NCI-H2196 treated with DMSO at 0.1 percent for 48 hours (cell line): ENCODE data around the gene ERGIC1.
A peak's percentile ranks its signal among the peaks of the same experiment; 100 is the strongest.

Experiments used
- DNase-seq: peaks from one replicate; lab custom pipeline; 2025; ENCODE audit not compliant: unreplicated experiment; lab: John Stamatoyannopoulos, UW

Gene ERGIC1

GRCh38 chr5:172972552-172972951 is 138.5 kb downstream of the ERGIC1 start:
- no peak for DNase-seq

- no peak for DNase-seq
These were observed 139.3 kb downstream of the ERGIC1 start for GRCh38 chr5:172973127-172973916.

DNA sequence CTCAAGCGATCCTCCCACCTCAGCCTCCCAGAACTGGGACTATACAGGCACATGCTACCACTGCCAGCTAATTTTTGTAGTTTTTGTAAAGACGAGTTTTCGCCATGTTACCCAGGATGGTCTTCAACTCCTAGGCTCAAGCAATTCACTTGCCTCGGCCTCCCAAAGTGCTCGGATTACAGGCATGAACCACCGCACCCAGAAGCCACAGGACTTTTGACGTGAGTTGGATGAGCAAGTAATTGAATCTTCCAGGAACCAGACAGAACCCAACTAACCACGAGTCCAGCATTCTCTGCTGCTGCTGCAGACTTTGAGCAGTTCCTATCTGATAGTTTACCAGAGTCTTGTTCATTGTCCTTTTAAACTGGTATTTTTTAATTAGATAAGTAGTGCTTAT is 139.9 kb downstream of the ERGIC1 start:
- DNase-seq, result no peak

GRCh38 chr5:172975289-172975688 is 141.2 kb downstream of the ERGIC1 start:
- DNase-seq, result no peak

DNA sequence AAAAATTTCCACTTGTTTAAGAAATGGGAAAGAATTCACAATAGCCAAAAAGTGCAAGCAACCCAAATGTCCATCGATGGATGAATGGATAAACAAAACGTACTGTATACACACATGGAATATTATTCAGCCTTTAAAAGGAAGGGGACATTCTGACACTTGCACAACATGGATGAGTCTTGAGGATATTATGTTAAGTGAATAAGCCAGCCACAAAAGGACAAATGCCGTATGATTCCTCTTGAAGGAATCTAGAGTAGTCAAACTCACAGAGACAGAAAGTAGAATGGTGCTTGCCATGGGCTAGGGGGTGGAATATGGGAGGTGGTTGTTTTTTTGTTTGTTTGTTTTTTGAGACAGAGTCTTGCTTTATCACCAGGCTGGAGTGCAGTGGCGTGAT is 145.7 kb downstream of the ERGIC1 start:
- no peak for DNase-seq

GRCh38 chr5:172981931-172982330 is 147.9 kb downstream of the ERGIC1 start:
- DNase-seq, result no peak

DNA sequence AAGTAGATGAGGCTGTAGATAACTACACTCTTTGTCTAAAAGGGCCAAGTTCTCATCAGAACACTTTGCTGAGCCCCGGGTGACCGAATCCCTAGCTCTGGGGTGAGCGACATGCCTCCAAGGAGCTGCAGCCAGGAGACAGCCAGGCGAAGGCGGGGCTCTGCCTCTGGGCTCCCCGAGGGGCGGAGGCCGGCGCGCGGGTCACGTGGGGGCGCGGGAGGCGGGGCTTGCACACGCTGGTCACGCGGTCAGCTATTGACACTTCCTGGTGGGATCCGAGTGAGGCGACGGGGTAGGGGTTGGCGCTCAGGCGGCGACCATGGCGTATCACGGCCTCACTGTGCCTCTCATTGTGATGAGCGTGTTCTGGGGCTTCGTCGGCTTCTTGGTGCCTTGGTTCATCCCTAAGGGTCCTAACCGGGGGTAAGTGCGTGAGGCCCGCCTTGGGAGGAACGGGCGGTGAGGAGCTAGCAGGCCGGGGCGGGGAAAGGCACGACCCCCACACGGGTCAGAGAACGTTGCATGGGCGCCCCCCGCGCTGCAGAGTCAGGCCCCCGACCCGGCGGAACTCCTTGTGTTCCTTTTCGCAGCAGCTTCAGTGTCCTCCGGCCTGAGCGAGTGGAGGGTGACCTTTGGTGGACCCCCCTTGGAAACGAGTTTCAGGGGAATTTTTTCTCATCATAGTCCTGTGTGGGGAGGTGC is 149.6 kb downstream of the ERGIC1 start, which contains the start of gene ATP6V0E1:
Gene ATP6V0E1, plus strand, starts transcription at position 230 of the 702 bp plus-strand sequence. Its CDS starts 90 bp downstream, at position 320.
- peak; percentile 84 for DNase-seq

- peak; percentile 46 for DNase-seq
These were observed 150.3 kb downstream of the ERGIC1 start for GRCh38 chr5:172984244-172984953.

GRCh38 chr5:172985596-172985995 is 151.5 kb downstream of the ERGIC1 start:
- DNase-seq, result no peak

GRCh38 chr5:172988276-172988675 is 154.2 kb downstream of the ERGIC1 start:
- DNase-seq, result no peak

DNA sequence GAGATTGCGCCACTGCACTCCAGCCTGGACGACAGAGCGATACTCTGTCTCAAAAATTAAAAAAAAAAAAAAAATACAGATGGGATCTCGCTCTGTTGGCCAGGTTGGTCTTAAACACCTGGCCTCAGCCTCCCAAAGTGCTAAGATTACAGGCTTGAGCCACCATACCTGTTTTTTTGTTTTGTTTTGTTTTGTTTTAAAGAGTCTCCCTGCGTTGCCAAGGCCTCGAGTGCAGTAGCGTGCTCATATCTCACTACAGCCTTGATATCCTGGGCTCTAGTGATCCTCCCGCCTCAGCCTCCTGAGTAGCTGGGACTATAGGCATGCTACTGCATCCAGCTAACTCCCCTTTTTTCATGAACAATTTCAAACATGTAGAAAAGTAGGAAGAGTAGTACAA is 156.7 kb downstream of the ERGIC1 start:
- no peak for DNase-seq

DNA sequence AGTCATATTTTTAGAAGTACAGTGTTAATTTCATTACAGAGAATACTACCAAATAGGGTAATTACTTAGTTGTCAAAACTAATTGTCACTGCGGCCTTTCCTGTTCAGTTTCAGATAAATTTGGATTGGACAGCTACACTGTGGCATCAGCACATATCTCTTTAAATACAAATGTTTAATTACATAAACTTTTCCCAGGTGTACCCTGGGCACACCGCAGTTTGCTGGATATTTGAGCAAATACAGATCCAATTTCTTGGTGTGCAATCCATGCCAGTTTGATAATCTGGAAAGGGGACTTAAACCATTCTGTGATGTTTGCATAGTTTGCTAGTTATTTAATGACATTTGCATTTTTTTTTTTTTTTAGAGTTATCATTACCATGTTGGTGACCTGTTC is 160.4 kb downstream of the ERGIC1 start:
- DNase-seq, result no peak

DNA sequence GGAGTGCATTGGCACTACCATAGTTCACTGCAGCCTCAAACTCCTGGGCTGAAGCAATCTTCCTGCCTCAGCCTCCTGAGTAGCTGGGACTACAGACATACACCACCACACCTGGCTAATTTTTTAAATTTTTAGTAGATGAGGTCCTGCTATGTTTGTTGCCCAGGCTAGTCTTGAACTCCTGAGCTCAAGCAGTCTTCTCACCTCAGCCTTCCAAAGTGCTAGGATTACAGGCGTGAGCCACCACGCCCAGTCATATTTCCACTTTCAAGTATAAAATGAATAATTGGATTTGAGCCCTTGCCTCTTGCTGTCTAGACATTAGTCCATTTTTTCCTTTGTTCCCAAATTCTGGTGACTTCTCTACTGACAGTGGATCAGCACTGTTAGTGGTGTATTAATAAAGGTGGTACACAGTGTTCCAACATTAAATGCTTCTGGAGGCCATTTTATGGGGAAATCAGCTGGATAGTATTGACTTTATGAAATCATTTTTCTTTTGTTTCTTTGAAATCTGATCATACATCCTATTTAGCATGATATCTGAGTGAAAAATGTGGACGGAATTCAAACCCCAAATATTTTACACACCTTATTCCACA is 165.4 kb downstream of the ERGIC1 start:
- no peak for DNase-seq

DNA sequence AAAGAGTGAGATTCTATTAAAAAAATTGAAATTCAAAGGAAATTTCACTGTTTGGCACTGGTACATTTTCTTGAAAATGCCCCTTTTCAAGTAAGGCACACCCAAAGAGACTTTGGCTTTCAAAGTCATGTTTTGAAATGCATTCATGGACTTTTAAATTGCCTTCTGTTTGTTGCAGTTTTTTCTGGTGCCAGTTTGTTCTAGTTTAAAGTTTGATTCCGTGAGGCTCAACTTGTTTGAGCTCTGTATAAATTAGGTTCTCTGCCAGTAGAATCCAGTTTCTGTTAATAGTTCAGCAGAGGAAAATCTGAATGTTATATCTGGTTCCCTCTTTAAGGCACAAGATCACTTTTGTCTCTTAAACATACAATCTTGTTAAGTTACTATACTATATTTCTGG is 165.9 kb downstream of the ERGIC1 start:
- no peak for DNase-seq

DNA sequence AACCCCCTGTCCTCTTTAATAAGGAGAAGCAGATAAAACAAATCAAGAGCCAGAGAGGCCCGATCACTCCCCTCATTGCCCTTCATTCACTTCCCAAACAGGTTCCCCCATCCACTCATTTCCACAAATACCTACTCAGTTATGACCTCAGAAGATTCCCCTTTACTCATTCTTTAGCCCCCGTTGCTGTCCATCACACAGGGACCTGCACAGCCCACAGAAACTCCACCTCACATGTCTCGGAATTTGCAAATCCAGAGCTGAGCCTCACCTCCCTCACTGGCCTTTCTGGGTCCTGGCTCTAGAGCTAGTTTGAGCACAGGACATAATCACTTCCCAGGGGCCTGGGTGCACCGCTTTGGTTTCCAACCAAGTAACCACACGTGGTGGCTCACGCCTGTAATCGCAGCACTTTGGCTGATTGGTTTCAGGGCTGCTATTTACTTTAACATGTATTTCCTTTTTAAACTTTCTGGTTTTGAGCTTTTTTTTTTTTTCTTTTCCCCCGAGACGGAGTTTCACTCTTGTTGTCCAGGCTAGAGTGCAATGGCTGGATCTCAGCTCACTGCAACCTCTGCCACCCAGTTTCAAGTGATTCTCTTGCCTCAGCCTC is 167.3 kb downstream of the ERGIC1 start:
- DNase-seq, result no peak
